GM19397 (cell line): Measurements from ENCODE around the gene CENPU.
"Not testable (repeated sequence)": the region's sequence is repeated elsewhere in the genome, so short reads cannot be mapped to it uniquely, and the experiment has no call there.

Experiments used
- ATAC-seq: cut with Tn5 transposase; IDR thresholded peaks from one replicate; pipeline ENCODE4 v1.9.1; 2021; ENCODE audit warnings: mild to moderate bottlenecking, moderate library complexity; ENCODE audit not compliant: unreplicated experiment

CENPU gene

GRCh38 chr4:184668511-184669114, 65.3 kb downstream of the CENPU start:
- no peak for ATAC-seq

GRCh38 chr4:184668096-184668495, 65.8 kb downstream of the CENPU start:
- no peak for ATAC-seq

- ATAC-seq: no peak
Observed at GRCh38 chr4:184666670-184667069, 67.2 kb downstream of the CENPU start.

DNA sequence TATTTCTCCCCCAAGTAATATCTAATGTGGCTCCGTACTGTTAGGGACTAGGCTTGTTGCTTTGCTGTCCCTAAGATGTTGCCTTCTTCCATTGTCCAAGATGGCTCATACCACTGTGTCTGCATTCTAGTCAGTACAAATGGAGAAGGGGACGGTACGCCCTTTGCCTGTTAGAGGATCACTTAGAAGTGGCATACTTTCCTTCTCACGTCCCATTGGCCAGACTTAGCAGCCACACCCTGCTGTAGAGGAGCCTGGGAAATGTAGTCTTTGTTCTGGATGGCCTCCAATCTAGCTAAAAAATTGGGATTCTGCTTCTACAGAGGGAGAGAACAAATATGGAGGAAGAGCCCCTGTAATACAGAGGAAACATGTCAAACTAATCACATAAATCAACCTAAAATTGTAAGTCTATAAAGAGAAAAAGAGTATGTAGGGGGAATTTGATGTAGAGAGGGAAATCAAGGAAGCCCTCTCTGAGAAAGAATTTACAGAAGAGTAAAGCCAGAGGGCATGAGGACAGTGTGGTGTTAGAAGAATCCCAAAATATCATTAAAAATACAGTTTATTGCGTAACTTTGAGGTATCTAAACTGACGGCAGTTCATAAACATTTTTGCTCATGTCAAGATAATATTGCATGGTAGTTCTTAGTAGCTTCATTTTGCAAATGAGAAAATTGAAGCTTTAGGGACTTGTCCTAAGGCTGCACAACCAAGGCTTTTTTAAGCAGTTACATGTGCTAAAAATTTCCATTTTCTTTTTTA, 69.3 kb downstream of the CENPU start:
- ATAC-seq: no peak

GRCh38 chr4:184662236-184662635, 71.7 kb downstream of the CENPU start:
- no peak for ATAC-seq

DNA sequence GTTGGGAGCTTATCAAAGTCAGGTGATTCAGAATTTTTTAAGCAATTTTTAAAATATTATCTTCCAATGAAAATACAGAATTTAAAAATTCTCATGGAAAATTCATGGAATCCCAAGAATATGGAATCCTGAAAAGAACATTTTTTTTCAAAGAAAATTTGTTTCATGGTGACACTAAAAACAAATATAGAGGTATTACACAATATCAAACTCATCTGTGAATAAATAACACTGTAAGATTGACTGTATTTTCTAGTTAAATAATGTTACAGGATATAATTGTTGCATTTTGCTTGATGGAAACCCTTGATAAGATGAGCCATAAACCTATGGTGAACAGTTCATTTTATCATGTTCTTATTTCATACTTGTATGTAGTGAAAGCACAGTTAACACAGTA, 72.9 kb downstream of the CENPU start:
- ATAC-seq: no peak

GRCh38 chr4:184657820-184658219, 76.1 kb downstream of the CENPU start:
- not testable (repeated sequence) for ATAC-seq

DNA sequence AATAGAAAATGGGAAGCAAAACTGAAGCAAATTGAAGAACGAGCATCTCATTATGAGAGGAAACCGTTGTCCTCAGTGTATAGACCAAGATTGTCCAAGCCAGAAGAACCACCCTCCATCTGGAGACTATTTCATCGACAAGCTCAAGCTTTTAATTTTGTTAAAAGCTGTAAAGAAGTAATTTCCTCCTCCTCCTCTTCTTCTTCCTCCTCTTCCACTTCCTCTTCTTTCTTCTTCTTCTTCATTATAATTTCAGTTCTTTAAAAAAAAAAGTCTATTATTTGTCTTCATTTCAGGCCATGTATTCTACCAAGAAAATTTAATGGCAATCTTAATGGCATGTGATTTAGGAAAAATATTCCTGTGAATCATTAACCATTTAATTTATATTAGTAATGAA, 76.8 kb downstream of the CENPU start:
- ATAC-seq: no peak

- no peak for ATAC-seq
Observed at GRCh38 chr4:184655889-184656869, 77.7 kb downstream of the CENPU start.

- no peak for ATAC-seq
Observed at GRCh38 chr4:184653650-184654049, 80.2 kb downstream of the CENPU start.

DNA sequence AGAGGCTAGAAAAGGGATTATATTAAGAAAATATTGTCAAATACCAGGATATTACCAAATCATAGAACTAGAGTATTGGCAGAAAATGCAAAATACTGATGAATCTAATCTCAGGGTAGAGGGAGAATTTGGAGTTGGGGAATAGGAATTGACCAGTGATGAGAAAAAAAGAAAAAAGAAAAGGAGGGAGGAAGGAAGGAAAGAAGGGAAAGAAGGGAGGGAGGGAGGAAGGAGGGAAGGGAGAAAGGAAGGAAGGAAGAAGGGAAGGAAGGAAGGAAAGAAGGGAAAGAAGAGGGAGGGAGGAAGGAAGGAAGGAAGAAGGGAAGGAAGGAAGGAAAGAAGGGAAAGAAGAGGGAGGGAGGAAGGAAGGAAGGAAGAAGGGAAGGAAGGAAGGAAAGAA, 81.2 kb downstream of the CENPU start:
- ATAC-seq: not testable (repeated sequence)

- no peak for ATAC-seq
Observed at GRCh38 chr4:184651899-184652298, 82.0 kb downstream of the CENPU start.

DNA sequence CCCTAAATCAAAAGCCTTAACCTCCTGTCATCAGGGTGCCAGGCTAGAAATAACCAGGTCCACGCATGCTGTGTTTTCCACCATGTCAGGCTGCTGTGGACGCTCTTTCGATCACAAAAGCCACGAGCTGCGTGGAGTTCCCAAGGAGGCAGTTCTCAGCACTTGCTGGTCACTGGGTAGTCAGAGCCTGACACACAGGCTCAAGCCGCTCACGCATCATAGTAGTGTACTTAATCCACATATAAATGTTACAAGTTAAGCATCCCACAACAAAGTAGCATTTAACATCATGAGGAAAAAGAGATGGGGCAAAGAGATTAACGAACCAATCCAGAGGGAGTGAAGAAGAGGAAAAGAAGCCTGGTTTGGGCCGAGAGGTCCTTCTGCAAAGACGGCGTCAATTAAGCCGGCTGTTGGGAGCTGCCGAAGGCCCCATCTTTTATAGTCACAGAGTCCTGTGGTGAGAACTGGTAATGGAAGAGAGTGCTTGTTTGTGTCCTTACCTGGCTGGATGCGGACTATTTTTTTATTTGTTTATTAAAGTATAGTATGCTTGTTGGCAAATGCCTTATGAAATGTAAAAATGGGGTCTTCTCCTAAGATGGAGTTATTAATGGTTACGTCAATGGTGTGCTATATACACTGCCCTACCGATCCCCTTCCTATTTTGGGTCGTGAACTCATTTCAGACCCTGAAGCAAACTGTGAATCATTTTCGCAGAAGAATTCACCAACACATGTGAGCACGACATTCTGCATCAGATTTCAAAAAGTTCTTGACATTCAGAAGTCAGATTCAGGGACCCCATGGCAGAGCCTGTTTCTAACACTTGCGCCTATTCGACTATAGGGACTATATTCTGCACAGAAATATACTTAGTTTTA, 83.7 kb downstream of the CENPU start:
- ATAC-seq: peak; percentile 6

DNA sequence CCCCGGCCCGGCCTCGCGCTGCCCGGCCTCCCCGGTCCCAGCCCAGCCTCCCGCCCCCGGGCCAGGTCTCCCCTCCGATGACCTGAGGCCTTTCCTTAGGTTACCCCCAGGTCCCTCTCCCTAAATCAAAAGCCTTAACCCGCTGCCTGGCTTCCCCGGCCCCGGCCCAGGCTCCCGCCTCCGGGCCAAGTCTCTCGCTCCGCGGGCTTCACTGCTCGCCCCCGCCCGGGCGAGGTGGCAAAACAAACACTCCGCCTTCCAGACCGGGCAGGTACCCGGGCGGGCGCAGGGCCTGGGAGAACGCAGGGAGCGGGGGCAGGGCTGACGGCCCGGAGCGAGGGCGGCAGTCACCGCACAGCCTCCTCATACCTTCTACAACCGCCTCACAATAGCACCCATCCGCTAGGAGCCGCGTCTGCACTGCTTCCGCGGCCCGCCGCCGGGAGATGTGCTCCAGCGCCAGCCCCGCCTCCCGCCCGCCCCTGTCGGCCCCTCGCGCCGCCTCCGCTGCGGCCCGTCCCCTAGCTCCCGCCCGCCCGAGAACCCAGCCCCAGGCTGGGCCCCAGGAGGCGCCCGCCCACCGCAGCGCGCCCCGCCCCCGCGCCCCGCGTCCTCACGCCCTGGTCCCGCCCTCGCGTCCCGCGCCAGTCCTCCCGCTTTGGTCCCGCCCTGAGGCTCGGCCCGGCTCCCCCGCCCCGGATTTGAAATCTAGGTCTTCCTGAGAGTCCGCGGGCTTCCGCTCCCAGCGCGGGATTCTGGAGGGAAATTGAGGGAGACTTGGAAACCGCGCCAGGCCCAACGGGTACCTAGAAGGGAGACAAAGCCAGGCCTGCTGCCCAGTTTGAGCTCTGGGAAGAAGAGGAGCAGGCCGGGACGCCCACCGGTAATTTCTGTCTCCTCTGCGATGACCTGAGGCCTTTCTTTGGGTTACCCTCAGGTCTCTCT, 84.6 kb downstream of the CENPU start, which contains the start of the genes CASP3 and PRIMPOL:
Gene CASP3, minus strand, starts transcription at position 422 of the 945 bp plus-strand sequence. CDS start 10,994 bp downstream, outside the sequence.
Gene PRIMPOL, plus strand, starts transcription at position 713 of the 945 bp plus-strand sequence. CDS start 7,403 bp downstream, outside the sequence.
- peak; percentile 91 for ATAC-seq

DNA sequence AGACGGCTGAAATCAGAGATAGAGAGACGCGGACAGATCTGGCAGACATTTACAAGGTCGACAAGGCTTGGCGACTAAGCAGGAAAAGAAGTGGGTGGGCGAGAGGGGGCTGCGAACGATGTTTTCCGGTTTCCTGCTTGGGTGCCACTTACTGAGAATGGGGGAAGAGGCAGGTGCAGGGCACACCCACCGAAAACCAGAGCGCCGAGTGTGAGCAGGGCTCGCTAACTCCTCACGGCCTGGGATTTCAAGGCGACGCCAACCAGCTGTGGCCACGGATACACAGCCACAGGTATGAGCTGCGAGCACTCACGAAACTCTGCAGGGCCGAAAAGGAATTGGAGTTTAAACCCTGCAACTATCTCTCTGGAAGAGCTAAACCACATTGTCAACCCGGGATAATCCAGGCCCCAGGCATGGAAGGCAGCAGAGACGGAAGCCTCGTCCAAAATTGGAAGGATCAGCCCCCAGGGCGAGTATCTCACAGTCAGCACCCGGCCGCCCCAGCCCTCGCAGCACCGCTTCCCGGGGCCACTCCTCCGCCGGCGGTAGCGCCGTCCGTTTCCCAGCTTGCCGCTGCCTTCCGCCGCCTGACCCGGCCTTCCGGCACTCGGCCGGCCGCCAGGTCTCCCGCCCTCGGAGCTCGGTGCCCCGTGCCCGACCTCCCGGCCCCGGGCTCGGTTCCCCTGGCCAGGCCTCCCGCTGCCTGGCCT, 85.4 kb downstream of the CENPU start:
- ATAC-seq: peak; percentile 25

DNA sequence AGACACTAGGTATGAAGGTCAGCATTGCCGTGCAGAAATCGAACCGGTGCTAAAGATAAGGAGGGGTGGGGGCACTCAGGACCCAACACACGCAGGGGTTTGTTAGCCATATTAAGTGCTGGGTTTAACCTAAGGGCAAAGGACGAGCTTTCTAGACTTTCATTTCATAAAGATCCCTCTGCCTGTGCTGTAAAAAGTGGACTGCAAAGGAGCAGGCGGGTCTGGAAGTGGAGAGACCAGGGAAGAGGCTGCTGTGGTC, 85.9 kb downstream of the CENPU start:
- ATAC-seq: no peak

- ATAC-seq: no peak
Observed at GRCh38 chr4:184647266-184648053, 86.4 kb downstream of the CENPU start.
